HG03354 (cell line): ENCODE measurements around the gene GFER.

ENCODE experiments used
- ATAC-seq: cut with Tn5 transposase; IDR thresholded peaks from one replicate; pipeline ENCODE4 v1.9.1; 2021; ENCODE audit warnings: mild to moderate bottlenecking; ENCODE audit not compliant: unreplicated experiment, poor library complexity, severe bottlenecking

Gene GFER

GRCh38 chr16:1973461-1974156 is 10.4 kb upstream of the GFER start:
- ATAC-seq, result no peak

- ATAC-seq, result no peak
Observed at GRCh38 chr16:1974157-1975070, 9.6 kb upstream of the GFER start.

GRCh38 chr16:1975432-1976215 is 8.4 kb upstream of the GFER start:
- ATAC-seq, result no peak

- ATAC-seq, result no peak
Observed at GRCh38 chr16:1976216-1976520, 7.8 kb upstream of the GFER start.

GRCh38 chr16:1976951-1977874 is 6.8 kb upstream of the GFER start:
- no peak for ATAC-seq

GRCh38 chr16:1977875-1978268 is 6.1 kb upstream of the GFER start:
- no peak for ATAC-seq

GRCh38 chr16:1978476-1979120 is 5.4 kb upstream of the GFER start:
- no peak for ATAC-seq

- no peak for ATAC-seq
Observed at GRCh38 chr16:1979271-1980029, 4.5 kb upstream of the GFER start.

GRCh38 chr16:1980030-1980769 is 3.8 kb upstream of the GFER start:
- ATAC-seq, result no peak

- ATAC-seq, result no peak
Observed at GRCh38 chr16:1980770-1981087, 3.3 kb upstream of the GFER start.

GRCh38 chr16:1981398-1981836 is 2.6 kb upstream of the GFER start, which contains the start of gene NOXO1:
Gene NOXO1, minus strand, starts transcription at chr16:1981469. Its CDS starts 290 bp downstream, at chr16:1981179.
- no peak for ATAC-seq

GRCh38 chr16:1982013-1982433 is 2.0 kb upstream of the GFER start:
- no peak for ATAC-seq

GRCh38 chr16:1982991-1983543 is 926 bp upstream of the GFER start:
- no peak for ATAC-seq

GRCh38 chr16:1984347-1985225 is 593 bp downstream of the GFER start:
- ATAC-seq, result peak; percentile 6

- no peak for ATAC-seq
Observed at GRCh38 chr16:1985466-1986150, 1.6 kb downstream of the GFER start.

GRCh38 chr16:1987198-1987597 is 3.2 kb downstream of the GFER start:
- ATAC-seq, result no peak
